A673 (cell line): ENCODE results near the gene SNRPB.

Experiments
- EZH2 ChIP-seq: fragments of 200-600 bp; sonication (generic); IDR thresholded peaks from 2 replicates; pipeline ENCODE4 v1.6.1; 2017; ENCODE audit warnings: borderline replicate concordance, low read depth, mild to moderate bottlenecking, mixed read lengths, antibody characterized with exemption, low read length; ENCODE audit not compliant: poor library complexity, severe bottlenecking
- TF ChIP-seq, protein P1 (sequence below): fragments of 300-800, 200-600 bp; sonication (generic); conservative IDR thresholded peaks from 2 replicates; pipeline ENCODE4 v1.5.1; 2017; ENCODE audit warnings: low read depth, mild to moderate bottlenecking, antibody characterized with exemption, low read length, moderate library complexity, mixed read lengths

DNA sequence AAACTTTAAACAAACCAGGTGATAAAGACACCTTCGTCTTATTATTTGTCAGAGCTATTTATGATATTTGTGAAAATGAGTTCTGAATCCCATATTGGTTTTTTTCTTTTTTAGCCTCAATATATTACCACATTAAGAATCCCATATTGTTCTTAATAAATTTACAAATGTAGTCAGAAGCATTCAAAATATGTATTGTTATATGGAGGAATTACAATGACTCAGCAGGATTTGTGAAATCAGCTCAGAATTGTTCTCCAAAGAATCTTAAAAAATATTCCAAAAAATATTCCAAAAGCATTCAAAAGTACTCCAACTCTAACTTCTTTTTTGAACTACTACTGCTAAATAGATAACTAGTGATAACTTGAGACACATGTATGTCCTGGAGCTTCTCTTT lies 44.6 kb upstream of the SNRPB start:
- TF ChIP-seq, protein P1, sequence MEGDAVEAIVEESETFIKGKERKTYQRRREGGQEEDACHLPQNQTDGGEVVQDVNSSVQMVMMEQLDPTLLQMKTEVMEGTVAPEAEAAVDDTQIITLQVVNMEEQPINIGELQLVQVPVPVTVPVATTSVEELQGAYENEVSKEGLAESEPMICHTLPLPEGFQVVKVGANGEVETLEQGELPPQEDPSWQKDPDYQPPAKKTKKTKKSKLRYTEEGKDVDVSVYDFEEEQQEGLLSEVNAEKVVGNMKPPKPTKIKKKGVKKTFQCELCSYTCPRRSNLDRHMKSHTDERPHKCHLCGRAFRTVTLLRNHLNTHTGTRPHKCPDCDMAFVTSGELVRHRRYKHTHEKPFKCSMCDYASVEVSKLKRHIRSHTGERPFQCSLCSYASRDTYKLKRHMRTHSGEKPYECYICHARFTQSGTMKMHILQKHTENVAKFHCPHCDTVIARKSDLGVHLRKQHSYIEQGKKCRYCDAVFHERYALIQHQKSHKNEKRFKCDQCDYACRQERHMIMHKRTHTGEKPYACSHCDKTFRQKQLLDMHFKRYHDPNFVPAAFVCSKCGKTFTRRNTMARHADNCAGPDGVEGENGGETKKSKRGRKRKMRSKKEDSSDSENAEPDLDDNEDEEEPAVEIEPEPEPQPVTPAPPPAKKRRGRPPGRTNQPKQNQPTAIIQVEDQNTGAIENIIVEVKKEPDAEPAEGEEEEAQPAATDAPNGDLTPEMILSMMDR: no peak
- no peak for TF ChIP-seq EZH2
